Measurements from ENCODE around the gene MIPOL1.
"Not testable (repeated sequence)": the region's sequence is repeated elsewhere in the genome, so short reads cannot be mapped to it uniquely, and the experiment has no call there.

MIPOL1 gene

GRCh38 chr14:37512173-37512572 lies 314.4 kb downstream of the MIPOL1 start:
- no peak overlapping the region for H3K4me3 ChIP-seq (ENCODE audit: low read depth, low read length)

- no peak overlapping the region for H3K4me3 ChIP-seq (ENCODE audit: low read depth, low read length)
Observed at GRCh38 chr14:37515771-37516170, 318.0 kb downstream of the MIPOL1 start.

- no peak overlapping the region for H3K4me3 ChIP-seq (ENCODE audit: low read depth, low read length)
Observed at GRCh38 chr14:37526994-37527393, 329.3 kb downstream of the MIPOL1 start.

- H3K4me3 ChIP-seq (ENCODE audit: low read depth, low read length): no peak overlapping the region
Observed at GRCh38 chr14:37539992-37540391, 342.3 kb downstream of the MIPOL1 start.

- H3K4me3 ChIP-seq (ENCODE audit: low read depth, low read length): no peak overlapping the region
Observed at GRCh38 chr14:37544407-37544806, 346.7 kb downstream of the MIPOL1 start.

GRCh38 chr14:37545174-37545573 lies 347.4 kb downstream of the MIPOL1 start:
- H3K4me3 ChIP-seq (ENCODE audit: low read depth, low read length): no peak overlapping the region

- H3K4me3 ChIP-seq (ENCODE audit: low read depth, low read length): no peak overlapping the region
Observed at GRCh38 chr14:37546621-37547447, 349.1 kb downstream of the MIPOL1 start.

- no peak overlapping the region for H3K4me3 ChIP-seq (ENCODE audit: low read depth, low read length)
Observed at GRCh38 chr14:37550511-37550910, 352.8 kb downstream of the MIPOL1 start.

- no peak overlapping the region for H3K4me3 ChIP-seq (ENCODE audit: low read depth, low read length)
Observed at GRCh38 chr14:37551119-37551518, 353.4 kb downstream of the MIPOL1 start.

- no peak overlapping the region for H3K4me3 ChIP-seq (ENCODE audit: low read depth, low read length)
Observed at GRCh38 chr14:37553935-37554550, 356.3 kb downstream of the MIPOL1 start.

- H3K4me3 ChIP-seq (ENCODE audit: low read depth, low read length): not testable (repeated sequence)
Observed at GRCh38 chr14:37555596-37555995, 357.9 kb downstream of the MIPOL1 start.

- no peak overlapping the region for H3K4me3 ChIP-seq (ENCODE audit: low read depth, low read length)
Observed at GRCh38 chr14:37558740-37559139, 361.0 kb downstream of the MIPOL1 start.

GRCh38 chr14:37559386-37559785 lies 361.6 kb downstream of the MIPOL1 start:
- H3K4me3 ChIP-seq (ENCODE audit: low read depth, low read length): no peak overlapping the region

- no peak overlapping the region for H3K4me3 ChIP-seq (ENCODE audit: low read depth, low read length)
Observed at GRCh38 chr14:37563189-37563588, 365.5 kb downstream of the MIPOL1 start.

- no peak overlapping the region for H3K4me3 ChIP-seq (ENCODE audit: low read depth, low read length)
Observed at GRCh38 chr14:37565550-37565949, 367.8 kb downstream of the MIPOL1 start.

- H3K4me3 ChIP-seq (ENCODE audit: low read depth, low read length): no peak overlapping the region
Observed at GRCh38 chr14:37566811-37567371, 369.2 kb downstream of the MIPOL1 start.

GRCh38 chr14:37569729-37570128 lies 372.0 kb downstream of the MIPOL1 start:
- no peak overlapping the region for H3K4me3 ChIP-seq (ENCODE audit: low read depth, low read length)

GRCh38 chr14:37571391-37571790 lies 373.7 kb downstream of the MIPOL1 start:
- H3K4me3 ChIP-seq (ENCODE audit: low read depth, low read length): no peak overlapping the region

GRCh38 chr14:37573356-37573755 lies 375.6 kb downstream of the MIPOL1 start:
- H3K4me3 ChIP-seq (ENCODE audit: low read depth, low read length): no peak overlapping the region

GRCh38 chr14:37579274-37579673 lies 381.5 kb downstream of the MIPOL1 start:
- H3K4me3 ChIP-seq (ENCODE audit: low read depth, low read length): no peak overlapping the region

GRCh38 chr14:37580146-37580545 lies 382.4 kb downstream of the MIPOL1 start:
- H3K4me3 ChIP-seq (ENCODE audit: low read depth, low read length): no peak overlapping the region
